Measurements from ENCODE around the gene RAB5B.

DNA sequence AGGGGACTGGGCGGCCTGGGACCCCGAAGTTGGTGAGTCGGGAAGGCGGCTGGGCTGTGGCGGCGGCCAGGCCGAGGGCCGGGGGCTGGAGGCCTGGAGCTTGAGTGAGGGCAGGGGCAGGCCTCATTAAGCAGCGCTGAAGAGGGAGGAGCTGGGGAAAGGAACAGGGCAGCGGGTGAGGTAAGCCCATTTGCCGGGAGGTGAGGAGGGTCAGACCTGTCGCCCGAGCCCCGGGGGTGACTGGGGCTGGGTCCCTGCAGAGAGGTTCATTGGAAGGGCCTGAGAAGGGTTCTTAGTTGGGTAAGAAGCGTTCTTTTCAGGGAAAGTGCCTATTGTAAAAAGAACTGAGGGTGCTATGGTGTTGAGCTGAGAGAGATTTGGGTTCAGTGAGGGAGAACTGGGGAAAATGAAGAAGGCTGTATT lies 441 bp downstream of the RAB5B start:
- TF ChIP-seq, protein P1, sequence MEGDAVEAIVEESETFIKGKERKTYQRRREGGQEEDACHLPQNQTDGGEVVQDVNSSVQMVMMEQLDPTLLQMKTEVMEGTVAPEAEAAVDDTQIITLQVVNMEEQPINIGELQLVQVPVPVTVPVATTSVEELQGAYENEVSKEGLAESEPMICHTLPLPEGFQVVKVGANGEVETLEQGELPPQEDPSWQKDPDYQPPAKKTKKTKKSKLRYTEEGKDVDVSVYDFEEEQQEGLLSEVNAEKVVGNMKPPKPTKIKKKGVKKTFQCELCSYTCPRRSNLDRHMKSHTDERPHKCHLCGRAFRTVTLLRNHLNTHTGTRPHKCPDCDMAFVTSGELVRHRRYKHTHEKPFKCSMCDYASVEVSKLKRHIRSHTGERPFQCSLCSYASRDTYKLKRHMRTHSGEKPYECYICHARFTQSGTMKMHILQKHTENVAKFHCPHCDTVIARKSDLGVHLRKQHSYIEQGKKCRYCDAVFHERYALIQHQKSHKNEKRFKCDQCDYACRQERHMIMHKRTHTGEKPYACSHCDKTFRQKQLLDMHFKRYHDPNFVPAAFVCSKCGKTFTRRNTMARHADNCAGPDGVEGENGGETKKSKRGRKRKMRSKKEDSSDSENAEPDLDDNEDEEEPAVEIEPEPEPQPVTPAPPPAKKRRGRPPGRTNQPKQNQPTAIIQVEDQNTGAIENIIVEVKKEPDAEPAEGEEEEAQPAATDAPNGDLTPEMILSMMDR (conservative IDR thresholded peaks at IDR 0.05; ENCODE audit: low read length): no peak
- TF ChIP-seq EZH2phosphoT487 (IDR thresholded peaks at IDR 0.05; ENCODE audit: borderline replicate concordance, low read depth, low read length): no peak

Measured in OCI-LY7 (cell line).